HCT116 (cell line): ENCODE results near the gene ATP13A3. TPM values are rescaled to one million over a fixed set of nuclear protein-coding genes. Genes with fewer than 3 reads are reported as not detected.

Source experiments
- ATAC-seq: fragments of 200-7000 bp; cut with Tn5 transposase; 2 replicates; pipeline ENCODE4 v1.9.1; 2020; ENCODE audit warnings: mild to moderate bottlenecking, moderate library complexity
- BruUV-seq: library from RNA; stranded (reverse); fragments of 400-500 nt; replicated peaks from 2 replicates; lab custom pipeline; 2021; lab: Mats Ljungman, UMichigan
- CTCF ChIA-PET: fragments of 300-600 bp; sonication (Branson Sonifier 250); formaldehyde crosslinking; loops from one replicate; lab custom pipeline; 2021; ENCODE audit warnings: antibody characterized with exemption; lab: Charles Lee
- POLR2A ChIA-PET: fragments of 300-600, 350-600 bp; sonication (Branson Sonifier 250); formaldehyde crosslinking; loops from one replicate; lab custom pipeline; 2021; ENCODE audit warnings: antibody characterized with exemption; lab: Charles Lee
- RAD21 ChIA-PET, 2 experiments: fragments of 300-600 bp; sonication (Branson Sonifier 250); formaldehyde crosslinking; loops; one replicate each; lab custom pipeline; 2023; ENCODE audit warnings: low total read pairs in 2 of 2; ENCODE audit not compliant: uncharacterized antibody in 2 of 2, unreplicated experiment in 2 of 2, low non-redundant PET in 1 of 2; lab: Charles Lee
- DNase-seq: peaks from one replicate; pipeline ENCODE4 v3.0.0-alpha.2; 2010; ENCODE audit warnings: low read depth, low spot score
- H2AFZ ChIP-seq: fragments of 200-600 bp; shearing (Covaris generic), sonication (generic); 2 replicates; pipeline ENCODE4 v1.6.1; 2017; ENCODE audit warnings: low read depth, mixed run types, mixed read lengths, antibody characterized with exemption, low read length; ENCODE audit not compliant: poor library complexity, severe bottlenecking
- H3K27ac ChIP-seq: 2 replicates; pipeline ENCODE4 v1.5.1; 2012; ENCODE audit warnings: low read depth, low read length
- H3K27me3 ChIP-seq: fragments of 200-600 bp; sonication (generic); 2 replicates; pipeline ENCODE4 v1.6.1; 2016; ENCODE audit warnings: mixed run types, low read length, mixed read lengths; ENCODE audit not compliant: insufficient read depth
- H3K36me3 ChIP-seq, 2 experiments: fragments of 200-500 bp in 1 of 2; fragments of 200-600 bp in 1 of 2; sonication (Bioruptor generic) in 1 of 2; sonication (generic) in 1 of 2; 2 replicates each; pipeline versions ENCODE4 v1.5.1 to v1.6.1; 2014 to 2016; ENCODE audit warnings: low read length in 2 of 2, inconsistent platforms in 1 of 2, mixed read lengths in 1 of 2, mixed run types in 1 of 2; ENCODE audit not compliant: insufficient read depth in 2 of 2, control insufficient read depth in 1 of 2
- H3K4me1 ChIP-seq, 2 experiments: fragments of 200-600 bp in 1 of 2; sonication (generic) in 1 of 2; 2 replicates each; pipeline versions ENCODE4 v1.5.1 to v1.6.1; 2012 to 2017; ENCODE audit warnings: low read length in 2 of 2, inconsistent platforms in 1 of 2, mild to moderate bottlenecking in 1 of 2, mixed read lengths in 1 of 2, mixed run types in 1 of 2, moderate library complexity in 1 of 2; ENCODE audit not compliant: insufficient read depth in 2 of 2, control insufficient read depth in 1 of 2
- H3K4me2 ChIP-seq: fragments of 200-600 bp; sonication (generic); 2 replicates; pipeline ENCODE4 v1.6.1; 2017; ENCODE audit warnings: mixed run types, low read length, mixed read lengths
- H3K4me3 ChIP-seq, 2 experiments: fragments of 200-600 bp in 1 of 2; sonication (generic) in 1 of 2; replicated peaks in 1 of 2; 2 replicates each; pipeline ENCODE4 v1.5.1; 2011 to 2016; ENCODE audit warnings: low read length in 2 of 2, control low read depth in 1 of 2, low read depth in 1 of 2, mild to moderate bottlenecking in 1 of 2, mixed read lengths in 1 of 2, mixed run types in 1 of 2
- H3K79me2 ChIP-seq: fragments of 200-600 bp; sonication (generic); 2 replicates; pipeline ENCODE4 v1.6.1; 2017; ENCODE audit warnings: mild to moderate bottlenecking, mixed run types, low read length, moderate library complexity, mixed read lengths; ENCODE audit not compliant: insufficient read depth
- H3K9ac ChIP-seq: fragments of 200-600 bp; sonication (generic); 2 replicates; pipeline ENCODE4 v1.6.1; 2016; ENCODE audit warnings: low read length, mixed read lengths
- H3K9me2 ChIP-seq: fragments of 200-600 bp; sonication (generic), shearing (Covaris generic); 2 replicates; pipeline ENCODE4 v1.6.1; 2017; ENCODE audit warnings: mixed run types, mild to moderate bottlenecking, moderate library complexity; ENCODE audit not compliant: insufficient read depth
- H3K9me3 ChIP-seq, 2 experiments: fragments of 200-500 bp in 1 of 2; fragments of 200-600 bp in 1 of 2; sonication (Bioruptor generic) in 1 of 2; sonication (generic) in 1 of 2; 2 replicates each; pipeline ENCODE4 v1.6.1; 2014 to 2017; ENCODE audit warnings: low read length in 2 of 2, mixed read lengths in 2 of 2, inconsistent platforms in 1 of 2, low read depth in 1 of 2, mild to moderate bottlenecking in 1 of 2, mixed run types in 1 of 2, moderate library complexity in 1 of 2; ENCODE audit not compliant: control insufficient read depth in 1 of 2, insufficient read depth in 1 of 2
- H4K20me1 ChIP-seq: fragments of 200-600 bp; sonication (generic), shearing (Covaris generic); 2 replicates; pipeline ENCODE4 v1.6.1; 2017; ENCODE audit warnings: mixed run types, mild to moderate bottlenecking, moderate library complexity; ENCODE audit not compliant: insufficient read depth
- CEBPB ChIP-seq: IDR thresholded peaks from 2 replicates; pipeline ENCODE4 v1.6.1; 2012; ENCODE audit warnings: low read depth
- CTCF ChIP-seq, 3 experiments: fragments of 200-600 bp in 1 of 3; sonication (generic) in 1 of 3; IDR thresholded peaks in 2 of 3; conservative IDR thresholded peaks in 1 of 3; 2 replicates each; pipeline ENCODE4 v1.5.1; 2012 to 2017; ENCODE audit warnings: low read depth in 2 of 3, low read length in 2 of 3, antibody characterized with exemption in 1 of 3, borderline replicate concordance in 1 of 3, control low read depth in 1 of 3, mild to moderate bottlenecking in 1 of 3, mixed read lengths in 1 of 3, mixed run types in 1 of 3, moderate library complexity in 1 of 3; ENCODE audit not compliant: insufficient read depth in 1 of 3
- EGR1 ChIP-seq: IDR thresholded peaks from 2 replicates; pipeline ENCODE4 v1.6.1; 2012; ENCODE audit warnings: low read depth
- EZH2 ChIP-seq: fragments of 200-600 bp; sonication (generic); IDR thresholded peaks from 2 replicates; pipeline ENCODE4 v1.6.1; 2017; ENCODE audit warnings: antibody characterized with exemption, mixed run types
- POLR2A ChIP-seq: IDR thresholded peaks from 2 replicates; pipeline ENCODE4 v1.7.0; 2011; ENCODE audit warnings: borderline replicate concordance; ENCODE audit not compliant: insufficient read depth, insufficient read length; ENCODE audit errors: extremely low read depth
- SIN3A ChIP-seq: IDR thresholded peaks from 2 replicates; pipeline ENCODE4 v1.6.1; 2012; ENCODE audit warnings: low read depth
- SP1 ChIP-seq: IDR thresholded peaks from 2 replicates; pipeline ENCODE4 v1.6.1; 2012; ENCODE audit warnings: low read depth
- SRF ChIP-seq: IDR thresholded peaks from 2 replicates; pipeline ENCODE4 v1.6.1; 2012; ENCODE audit warnings: low read depth
- TCF7L2 ChIP-seq: IDR thresholded peaks from 2 replicates; pipeline ENCODE4 v1.7.0; 2011; ENCODE audit warnings: borderline replicate concordance, inconsistent platforms; ENCODE audit not compliant: insufficient read depth, insufficient read length; ENCODE audit errors: extremely low read depth
- YY1 ChIP-seq: IDR thresholded peaks from 2 replicates; pipeline ENCODE4 v1.6.1; 2011; ENCODE audit warnings: low read length, low read depth, moderate library complexity, mild to moderate bottlenecking; ENCODE audit not compliant: insufficient replicate concordance; ENCODE audit errors: extremely low read depth
- ZFX ChIP-seq: fragments of 450-650 bp; IDR thresholded peaks from 2 replicates; pipeline ENCODE4 v1.6.1; 2017
- ZNF274 ChIP-seq: fragments of 200-500 bp; sonication (Bioruptor generic); IDR thresholded peaks from 2 replicates; pipeline ENCODE4 v1.6.1; 2014; ENCODE audit warnings: mild to moderate bottlenecking, low read depth, low read length, inconsistent platforms
- intact Hi-C: fragments of 100-400 bp; cut with micrococcal nuclease; formaldehyde crosslinking; loops from 2 replicates; pipeline ENCODE4 v1.10.0; 2022
- total RNA-seq: library from RNA; stranded (reverse); gene quantifications from one replicate; pipeline ENCODE4 v1.2.1, GENCODE V29; 2021; ENCODE audit not compliant: unreplicated experiment
- TF ChIP-seq, protein P1 (sequence below): IDR thresholded peaks from 2 replicates; pipeline ENCODE4 v1.6.1; 2012
- TF ChIP-seq, protein P2 (sequence below): IDR thresholded peaks from 2 replicates; pipeline ENCODE4 v1.6.1; 2012
- TF ChIP-seq, protein P3 (sequence below): IDR thresholded peaks from 2 replicates; pipeline ENCODE4 v1.6.1; 2012; ENCODE audit warnings: low read depth

Gene ATP13A3
- total RNA-seq, 1 experiment from 2014 or later, result 139 TPM

DNA sequence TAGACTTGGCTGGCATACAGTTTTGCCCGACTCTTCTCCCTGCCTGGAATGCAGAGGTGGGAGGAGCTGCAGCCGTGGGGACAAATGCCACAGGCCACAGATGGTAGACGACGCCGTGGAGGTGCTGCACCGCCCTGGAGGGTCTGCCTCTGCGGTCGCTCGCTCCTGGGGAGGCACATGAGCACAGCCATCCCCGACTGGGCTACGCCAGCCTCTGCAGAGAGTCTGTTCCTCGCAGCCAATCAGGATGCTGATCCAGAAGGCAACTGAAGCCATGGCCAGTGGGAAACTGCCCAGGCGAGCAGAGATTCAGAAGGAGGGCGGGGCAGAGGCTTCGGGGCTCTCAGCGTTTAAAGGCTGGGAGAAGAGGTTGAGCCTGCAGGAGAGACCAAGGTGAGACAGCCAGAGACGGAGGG is 105.3 kb downstream of the ATP13A3 start:
- Histone ChIP-seq H3K4me2 (peak overlapping the region; percentile 85), H3K36me3 (no peaks in the 10 kb centered on the region), H4K20me1 (no peaks in the 10 kb centered on the region), H3K9me2 (no peaks in the 10 kb centered on the region), H3K9me3 (no peaks in the 10 kb centered on the region), H3K4me3 (peak overlapping the region; percentile 30 to 48), H3K4me1 (peaks cover 0 to 6% of the 10 kb centered on the region in 2 experiments; a peak in 1 of 4 replicates), H3K27me3 (no peaks in the 10 kb centered on the region), H3K9ac (no peak overlapping the region), H3K27ac (no peak overlapping the region), H2AFZ (peak overlapping the region; percentile 67), H3K79me2 (no peaks in the 10 kb centered on the region)
- CTCF ChIA-PET, result no interaction called here
- no peak for TF ChIP-seq SIN3A
- TF ChIP-seq POLR2A, result no peak
- no peak for TF ChIP-seq SP1
- TF ChIP-seq SRF, result no peak
- TF ChIP-seq, protein P1, sequence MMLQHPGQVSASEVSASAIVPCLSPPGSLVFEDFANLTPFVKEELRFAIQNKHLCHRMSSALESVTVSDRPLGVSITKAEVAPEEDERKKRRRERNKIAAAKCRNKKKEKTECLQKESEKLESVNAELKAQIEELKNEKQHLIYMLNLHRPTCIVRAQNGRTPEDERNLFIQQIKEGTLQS, result no peak
- no peak for TF ChIP-seq ZNF274
- TF ChIP-seq ZFX, result no peak
- TF ChIP-seq TCF7L2, result no peak
- RAD21 ChIA-PET, result no interaction called here
- DNase-seq, result peak; percentile 38
- ATAC-seq, result peak; percentile 98
- intact Hi-C loops, result no loop called here
- BruUV-seq, result no TSS peak
- POLR2A ChIA-PET, result no interaction called here

GRCh38 chr3:194380326-194380725 is 106.5 kb downstream of the ATP13A3 start:
- H3K9me3 ChIP-seq, result no peaks in the 10 kb centered on the region
- no TSS peak for BruUV-seq
- no peaks in the 10 kb centered on the region for H3K27me3 ChIP-seq
- DNase-seq (no peak), ATAC-seq (no peak)
- no peaks in the 10 kb centered on the region for H3K36me3 ChIP-seq
- POLR2A ChIA-PET, result no interaction called here
- intact Hi-C loops, result no loop called here
- no peak overlapping the region for H3K4me2 ChIP-seq
- no peaks in the 10 kb centered on the region for H3K79me2 ChIP-seq
- peaks cover 0 to 6% of the 10 kb centered on the region in 2 experiments; a peak in 1 of 4 replicates for H3K4me1 ChIP-seq
- CTCF ChIA-PET, result no interaction called here
- no peaks in the 10 kb centered on the region for H4K20me1 ChIP-seq
- H2AFZ ChIP-seq, result no peak overlapping the region
- no peak overlapping the region for H3K9ac ChIP-seq
- H3K9me2 ChIP-seq, result no peaks in the 10 kb centered on the region
- H3K4me3 ChIP-seq, result no peak overlapping the region
- H3K27ac ChIP-seq, result no peak overlapping the region
- RAD21 ChIA-PET, result no interaction called here
- TF ChIP-seq SRF, result no peak
- no peak for TF ChIP-seq CTCF (IDR thresholded peaks at IDR 0.05 in 2 of 3, conservative IDR thresholded peaks at IDR 0.05 in 1 of 3; ENCODE audit: borderline replicate concordance in 1 of 3, insufficient read depth in 1 of 3, low read depth in 2 of 3, low read length in 2 of 3)
- no peak for TF ChIP-seq EGR1
- TF ChIP-seq, protein P2, sequence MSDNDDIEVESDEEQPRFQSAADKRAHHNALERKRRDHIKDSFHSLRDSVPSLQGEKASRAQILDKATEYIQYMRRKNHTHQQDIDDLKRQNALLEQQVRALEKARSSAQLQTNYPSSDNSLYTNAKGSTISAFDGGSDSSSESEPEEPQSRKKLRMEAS, result no peak
- TF ChIP-seq ZNF274, result no peak
- no peak for TF ChIP-seq EZH2
- TF ChIP-seq TCF7L2, result no peak
- no peak for TF ChIP-seq YY1
- TF ChIP-seq, protein P3, sequence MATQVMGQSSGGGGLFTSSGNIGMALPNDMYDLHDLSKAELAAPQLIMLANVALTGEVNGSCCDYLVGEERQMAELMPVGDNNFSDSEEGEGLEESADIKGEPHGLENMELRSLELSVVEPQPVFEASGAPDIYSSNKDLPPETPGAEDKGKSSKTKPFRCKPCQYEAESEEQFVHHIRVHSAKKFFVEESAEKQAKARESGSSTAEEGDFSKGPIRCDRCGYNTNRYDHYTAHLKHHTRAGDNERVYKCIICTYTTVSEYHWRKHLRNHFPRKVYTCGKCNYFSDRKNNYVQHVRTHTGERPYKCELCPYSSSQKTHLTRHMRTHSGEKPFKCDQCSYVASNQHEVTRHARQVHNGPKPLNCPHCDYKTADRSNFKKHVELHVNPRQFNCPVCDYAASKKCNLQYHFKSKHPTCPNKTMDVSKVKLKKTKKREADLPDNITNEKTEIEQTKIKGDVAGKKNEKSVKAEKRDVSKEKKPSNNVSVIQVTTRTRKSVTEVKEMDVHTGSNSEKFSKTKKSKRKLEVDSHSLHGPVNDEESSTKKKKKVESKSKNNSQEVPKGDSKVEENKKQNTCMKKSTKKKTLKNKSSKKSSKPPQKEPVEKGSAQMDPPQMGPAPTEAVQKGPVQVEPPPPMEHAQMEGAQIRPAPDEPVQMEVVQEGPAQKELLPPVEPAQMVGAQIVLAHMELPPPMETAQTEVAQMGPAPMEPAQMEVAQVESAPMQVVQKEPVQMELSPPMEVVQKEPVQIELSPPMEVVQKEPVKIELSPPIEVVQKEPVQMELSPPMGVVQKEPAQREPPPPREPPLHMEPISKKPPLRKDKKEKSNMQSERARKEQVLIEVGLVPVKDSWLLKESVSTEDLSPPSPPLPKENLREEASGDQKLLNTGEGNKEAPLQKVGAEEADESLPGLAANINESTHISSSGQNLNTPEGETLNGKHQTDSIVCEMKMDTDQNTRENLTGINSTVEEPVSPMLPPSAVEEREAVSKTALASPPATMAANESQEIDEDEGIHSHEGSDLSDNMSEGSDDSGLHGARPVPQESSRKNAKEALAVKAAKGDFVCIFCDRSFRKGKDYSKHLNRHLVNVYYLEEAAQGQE, result no peak
- no peak for TF ChIP-seq POLR2A
- no peak for TF ChIP-seq CEBPB
